Mesenteric fat pad (tissue), 1 donor: ENCODE results near the gene MYO18A. TPM values are rescaled to one million over a fixed set of nuclear protein-coding genes. Genes with fewer than 3 reads are reported as not detected.
"Not testable (repeated sequence)": the region's sequence is repeated elsewhere in the genome, so short reads cannot be mapped to it uniquely, and the experiment has no call there.

Experiments
- DNase-seq: peaks from one replicate; pipeline ENCODE4 v3.0.0-alpha.2; 2020; ENCODE audit warnings: low spot score
- total RNA-seq: library from RNA; stranded (reverse); fragmentation: NEBNext Ultra II Directional; extraction: Animal tissue kit (Norgen Biotek cat#: 25700); gene quantifications from one replicate; pipeline ENCODE4 v1.2.1, GENCODE V29; 2021
- donor health status: DM: yes; HTN: yes; CAD: no.

Gene MYO18A
- total RNA-seq, 1 donor from 2014 or later: 48.6 TPM

- no peak for DNase-seq
These were observed 71.2 kb downstream of the MYO18A start for GRCh38 chr17:29108823-29109476.

GRCh38 chr17:29107933-29108822 lies 72.0 kb downstream of the MYO18A start:
- no peak for DNase-seq

- DNase-seq: no peak
These were observed 73.1 kb downstream of the MYO18A start for GRCh38 chr17:29107084-29107483.

GRCh38 chr17:29103341-29103740 lies 76.9 kb downstream of the MYO18A start:
- no peak for DNase-seq

GRCh38 chr17:29102741-29103181 lies 77.4 kb downstream of the MYO18A start:
- no peak for DNase-seq

GRCh38 chr17:29102046-29102445 lies 78.2 kb downstream of the MYO18A start:
- DNase-seq: no peak

- DNase-seq: no peak
These were observed 79.9 kb downstream of the MYO18A start for GRCh38 chr17:29100296-29100695.

- DNase-seq: no peak
These were observed 80.7 kb downstream of the MYO18A start for GRCh38 chr17:29099527-29099926.

GRCh38 chr17:29096094-29096493 lies 84.1 kb downstream of the MYO18A start:
- no peak for DNase-seq

- no peak for DNase-seq
These were observed 84.8 kb downstream of the MYO18A start for GRCh38 chr17:29095439-29095838.

- no peak for DNase-seq
These were observed 86.0 kb downstream of the MYO18A start for GRCh38 chr17:29094101-29094708.

- no peak for DNase-seq
These were observed 86.9 kb downstream of the MYO18A start for GRCh38 chr17:29093090-29093871.

GRCh38 chr17:29091606-29092289 lies 88.5 kb downstream of the MYO18A start:
- no peak for DNase-seq

GRCh38 chr17:29090750-29091605 lies 89.2 kb downstream of the MYO18A start:
- DNase-seq: no peak

GRCh38 chr17:29090108-29090507 lies 90.1 kb downstream of the MYO18A start:
- DNase-seq: no peak

- no peak for DNase-seq
These were observed 90.6 kb downstream of the MYO18A start for GRCh38 chr17:29089601-29090044.

GRCh38 chr17:29088782-29089181 lies 91.4 kb downstream of the MYO18A start:
- DNase-seq: not testable (repeated sequence)

GRCh38 chr17:29086628-29087332 lies 93.4 kb downstream of the MYO18A start:
- DNase-seq: no peak

- no peak for DNase-seq
These were observed 95.0 kb downstream of the MYO18A start for GRCh38 chr17:29085223-29085622.
